A549 (cell line): ENCODE results near the gene BRF1. TPM values are rescaled to one million over a fixed set of nuclear protein-coding genes. Genes with fewer than 3 reads are reported as not detected.

Experiments used
- ATAC-seq, 2 experiments: fragments of 200-7000 bp in 1 of 2; fragments of >200 bp in 1 of 2; cut with Nextera tagmentation in 1 of 2; cut with Tn5 transposase in 1 of 2; 3 replicates each; pipeline versions ENCODE4 v1.8.0 to v1.9.1; 2018 to 2020; ENCODE audit warnings: mild to moderate bottlenecking in 1 of 2, moderate library complexity in 1 of 2
- CTCF ChIA-PET: fragments of 300-600 bp; sonication (Branson Sonifier 250); formaldehyde crosslinking; extraction: SDS; loops from one replicate; lab custom pipeline; 2021; ENCODE audit warnings: antibody characterized with exemption, inconsistent platforms; lab: Yijun Ruan, JAX
- POLR2A ChIA-PET: fragments of 350-600 bp; formaldehyde crosslinking; extraction: SDS; loops from one replicate; lab custom pipeline; 2021; ENCODE audit warnings: antibody characterized with exemption, inconsistent platforms; lab: Yijun Ruan, JAX
- DNase-seq, 2 experiments: peaks; one replicate each; pipeline versions ENCODE4 v3.0.0 to v3.0.0-alpha.2; 2011 to 2016; ENCODE audit warnings: low read depth in 1 of 2, low spot score in 1 of 2
- FAIRE-seq: peaks from 2 replicates; lab custom pipeline; 2011; peaks lifted over from hg19 to GRCh38; lab: Jason Lieb, UNC
- H3K27ac ChIP-seq, 2 experiments: fragments of >200 bp; sonication (Bioruptor Twin); formaldehyde crosslinking; 3 replicates each; pipeline ENCODE4 v1.5.1; 2016 to 2017
- H3K4me1 ChIP-seq: fragments of >200 bp; sonication (Bioruptor Twin); formaldehyde crosslinking; 3 replicates; pipeline ENCODE4 v1.6.1; 2016
- H3K4me2 ChIP-seq: fragments of >200 bp; sonication (Bioruptor Twin); formaldehyde crosslinking; 3 replicates; pipeline ENCODE4 v1.6.1; 2016
- H3K4me3 ChIP-seq: fragments of >200 bp; sonication (Bioruptor Twin); formaldehyde crosslinking; 3 replicates; pipeline ENCODE4 v1.5.1; 2016
- H3K9me3 ChIP-seq: fragments of >200 bp; sonication (Bioruptor Twin); formaldehyde crosslinking; 3 replicates; pipeline ENCODE4 v1.6.1; 2016
- CBX2 ChIP-seq: fragments of 200-600 bp; sonication (generic); IDR thresholded peaks from 2 replicates; pipeline ENCODE4 v1.6.1; 2016; ENCODE audit warnings: low read depth, mild to moderate bottlenecking, borderline replicate concordance
- EP300 ChIP-seq, 2 experiments: fragments of >200 bp; sonication (Bioruptor Twin); formaldehyde crosslinking; IDR thresholded peaks; 2 replicates in 1 of 2; 3 replicates in 1 of 2; pipeline ENCODE4 v1.6.1; 2016 to 2017
- KDM1A ChIP-seq: fragments of 200-600 bp; sonication (generic); IDR thresholded peaks from 2 replicates; pipeline ENCODE4 v1.6.1; 2016; ENCODE audit warnings: low read depth, mild to moderate bottlenecking
- MAZ ChIP-seq: fragments of 150-350 bp; IDR thresholded peaks from 2 replicates; pipeline ENCODE4 v1.6.1; 2014; ENCODE audit warnings: antibody characterized with exemption, low read depth, low read length, borderline replicate concordance
- RAD21 ChIP-seq, 2 experiments: fragments of >200 bp in 1 of 2; sonication (Bioruptor Twin) in 1 of 2; formaldehyde crosslinking in 1 of 2; IDR thresholded peaks in 1 of 2; conservative IDR thresholded peaks in 1 of 2; 2 replicates in 1 of 2; 3 replicates in 1 of 2; pipeline ENCODE4 v1.6.1; 2012 to 2018; ENCODE audit warnings: inconsistent platforms in 1 of 2
- RARB ChIP-seq: fragments of 250-450 bp; sonication (Bioruptor Pico); IDR thresholded peaks from 2 replicates; pipeline ENCODE4 v1.8.0; 2021; ENCODE audit warnings: mild to moderate bottlenecking, moderate library complexity
- SMC3 ChIP-seq: fragments of >200 bp; sonication (Bioruptor Twin); formaldehyde crosslinking; IDR thresholded peaks from 3 replicates; pipeline ENCODE4 v1.6.1; 2018; ENCODE audit warnings: inconsistent platforms
- ZFP36 ChIP-seq: fragments of 450-650 bp; IDR thresholded peaks from 2 replicates; pipeline ENCODE4 v1.6.1; 2014; ENCODE audit warnings: borderline replicate concordance; ENCODE audit not compliant: partially characterized antibody
- ZSCAN20 ChIP-seq: fragments of 250-450 bp; sonication (Bioruptor Pico); IDR thresholded peaks from 2 replicates; pipeline ENCODE4 v1.8.0; 2022; ENCODE audit warnings: mild to moderate bottlenecking, moderate library complexity
- WGBS: methylation state at CpG from one replicate; pipeline ENCODE4 v1.1.6; 2017; ENCODE audit errors: missing lambda C conversion rate; 5-methylcytosine and 5-hydroxymethylcytosine counted together
- polyA plus RNA-seq, 4 experiments: library from polyadenylated mRNA; depleted of rRNA in 3 of 4; stranded (reverse); fragments of >200 nt; fragmentation: RNase III in 1 of 4; extraction: RNeasy Plus Mini Kit Qiagen cat#74134 plus additional on column Dnase treatment in 1 of 4; gene quantifications; 2 replicates in 3 of 4; 3 replicates in 1 of 4; pipeline ENCODE4 v1.2.3, GENCODE V29; 2011 to 2017
- TF ChIP-seq, protein P1 (sequence below): fragments of 450-650 bp; IDR thresholded peaks from 2 replicates; pipeline ENCODE4 v1.6.1; 2014; ENCODE audit warnings: antibody characterized with exemption
- TF ChIP-seq, protein P2 (sequence below): fragments of 250-450 bp; sonication (Bioruptor Pico); IDR thresholded peaks from 2 replicates; pipeline ENCODE4 v1.5.0; 2020; ENCODE audit warnings: low read depth, mild to moderate bottlenecking, moderate library complexity
- TF ChIP-seq, protein P3 (sequence below): fragments of 250-450 bp; sonication (Bioruptor Pico); IDR thresholded peaks from 2 replicates; pipeline ENCODE4 v1.5.0; 2021; ENCODE audit warnings: mild to moderate bottlenecking, moderate library complexity, borderline replicate concordance
- TF ChIP-seq, protein P4 (sequence below): IDR thresholded peaks from 2 replicates; pipeline ENCODE4 v1.6.1; 2012; ENCODE audit warnings: low read depth, borderline replicate concordance
- TF ChIP-seq, protein P5 (sequence below): fragments of >200 bp; sonication (Bioruptor Twin); formaldehyde crosslinking; IDR thresholded peaks from 2 replicates; pipeline ENCODE4 v1.6.1; 2016

BRF1 gene
- polyA plus RNA-seq, 2 of the 4 experiments (the other 2 are of a cell fraction) = 8.5 to 25.7 TPM

DNA sequence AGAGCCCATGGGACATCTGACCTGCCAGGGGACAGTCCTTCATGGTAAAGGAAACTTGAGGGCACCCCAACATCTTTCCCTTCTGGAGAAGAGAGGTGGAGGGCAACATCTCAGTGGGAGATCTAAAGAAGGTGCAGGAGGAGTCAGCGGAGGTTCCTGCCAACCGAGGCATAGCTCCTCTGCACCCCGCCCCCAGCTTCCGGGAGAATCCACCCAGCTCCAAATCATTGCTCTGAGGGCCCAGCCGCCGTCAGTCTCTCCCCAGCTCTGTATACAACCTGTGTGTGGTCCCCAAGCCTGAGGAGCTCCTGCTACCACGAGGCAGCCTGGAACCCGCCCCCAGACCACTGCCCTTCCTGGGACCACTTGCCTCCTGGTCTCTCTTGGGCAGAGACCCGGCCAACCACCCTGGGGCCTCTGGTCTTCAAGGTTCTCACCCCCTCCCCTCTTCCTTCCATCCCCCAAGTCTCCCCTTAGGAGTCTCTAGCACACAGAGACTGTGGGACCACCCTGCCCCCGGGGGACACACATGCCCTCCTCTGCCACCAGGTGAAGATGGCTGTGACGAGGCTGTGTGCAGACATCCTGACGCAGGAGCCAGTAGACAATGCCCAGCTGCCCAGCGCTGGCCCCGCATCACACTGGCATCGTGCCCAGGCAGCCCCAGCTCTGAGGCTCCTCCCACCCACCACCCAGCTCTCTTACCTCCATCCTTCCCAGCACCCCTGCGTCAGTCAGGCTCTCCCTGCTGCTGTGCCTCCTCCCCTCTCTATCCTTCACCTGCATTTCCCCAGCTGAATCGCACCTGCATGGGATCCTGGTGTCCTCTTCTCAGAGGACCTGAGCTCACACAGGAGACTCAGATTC lies 106.7 kb downstream of the BRF1 start:
- no peak for TF ChIP-seq MAZ
- TF ChIP-seq ZSCAN20 = no peak
- TF ChIP-seq, protein P1, sequence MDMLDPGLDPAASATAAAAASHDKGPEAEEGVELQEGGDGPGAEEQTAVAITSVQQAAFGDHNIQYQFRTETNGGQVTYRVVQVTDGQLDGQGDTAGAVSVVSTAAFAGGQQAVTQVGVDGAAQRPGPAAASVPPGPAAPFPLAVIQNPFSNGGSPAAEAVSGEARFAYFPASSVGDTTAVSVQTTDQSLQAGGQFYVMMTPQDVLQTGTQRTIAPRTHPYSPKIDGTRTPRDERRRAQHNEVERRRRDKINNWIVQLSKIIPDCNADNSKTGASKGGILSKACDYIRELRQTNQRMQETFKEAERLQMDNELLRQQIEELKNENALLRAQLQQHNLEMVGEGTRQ = no peak
- TF ChIP-seq, protein P2, sequence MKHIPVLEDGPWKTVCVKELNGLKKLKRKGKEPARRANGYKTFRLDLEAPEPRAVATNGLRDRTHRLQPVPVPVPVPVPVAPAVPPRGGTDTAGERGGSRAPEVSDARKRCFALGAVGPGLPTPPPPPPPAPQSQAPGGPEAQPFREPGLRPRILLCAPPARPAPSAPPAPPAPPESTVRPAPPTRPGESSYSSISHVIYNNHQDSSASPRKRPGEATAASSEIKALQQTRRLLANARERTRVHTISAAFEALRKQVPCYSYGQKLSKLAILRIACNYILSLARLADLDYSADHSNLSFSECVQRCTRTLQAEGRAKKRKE (CRISPR knock-in tag) = no peak
- no peak for TF ChIP-seq EP300 (IDR thresholded peaks at IDR 0.05)
- POLR2A ChIA-PET = interaction anchor here (1.1 kb wide), 1 partner anchor 107 kb away, joined by 4 read pairs; no protein-coding TSS in a partner anchor
- CTCF ChIA-PET = interaction anchor here (1.2 to 4.5 kb wide), 5 partner anchors 10 to 88 kb away, joined by 3 to 26 read pairs (median 4); no protein-coding TSS in a partner anchor
- peaks cover 32% of the 10 kb centered on the region for H3K4me1 ChIP-seq
- peak overlapping the region in 1 of 2 experiments; percentile 71; a peak in 2 of 6 replicates for H3K27ac ChIP-seq
- ATAC-seq (peak; percentile 8; a peak in 3 of 6 replicates), DNase-seq (no peak), FAIRE-seq (no peak)
- WGBS = 47% methylated on average over 17 of the region's 17 CpGs
- H3K4me2 ChIP-seq = peak overlapping the region; percentile 39
- no peaks in the 10 kb centered on the region for H3K9me3 ChIP-seq
- no peak overlapping the region for H3K4me3 ChIP-seq

- FAIRE-seq (no peak), DNase-seq (no peak), ATAC-seq (peak in 1 of 2 experiments; percentile 8; a peak in 3 of 6 replicates)
- peak overlapping the region in 1 of 2 experiments; percentile 71; a peak in 3 of 6 replicates for H3K27ac ChIP-seq
- CTCF ChIA-PET = interaction anchor here (2.9 to 4.5 kb wide), 2 partner anchors 11 to 89 kb away, joined by 15 to 26 read pairs; no protein-coding TSS in a partner anchor
- H3K4me2 ChIP-seq = no peak overlapping the region; the same call in 2 of the 3 replicates
- 46% methylated on average over 16 of the region's 29 CpGs for WGBS
- peaks cover 28% of the 10 kb centered on the region for H3K4me1 ChIP-seq
- POLR2A ChIA-PET = no interaction called here
- peaks cover 7% of the 10 kb centered on the region for H3K9me3 ChIP-seq
- no peak for TF ChIP-seq ZSCAN20
- TF ChIP-seq ZFP36 = peak; percentile 66
- TF ChIP-seq, protein P1 = no peak
- TF ChIP-seq, protein P3, sequence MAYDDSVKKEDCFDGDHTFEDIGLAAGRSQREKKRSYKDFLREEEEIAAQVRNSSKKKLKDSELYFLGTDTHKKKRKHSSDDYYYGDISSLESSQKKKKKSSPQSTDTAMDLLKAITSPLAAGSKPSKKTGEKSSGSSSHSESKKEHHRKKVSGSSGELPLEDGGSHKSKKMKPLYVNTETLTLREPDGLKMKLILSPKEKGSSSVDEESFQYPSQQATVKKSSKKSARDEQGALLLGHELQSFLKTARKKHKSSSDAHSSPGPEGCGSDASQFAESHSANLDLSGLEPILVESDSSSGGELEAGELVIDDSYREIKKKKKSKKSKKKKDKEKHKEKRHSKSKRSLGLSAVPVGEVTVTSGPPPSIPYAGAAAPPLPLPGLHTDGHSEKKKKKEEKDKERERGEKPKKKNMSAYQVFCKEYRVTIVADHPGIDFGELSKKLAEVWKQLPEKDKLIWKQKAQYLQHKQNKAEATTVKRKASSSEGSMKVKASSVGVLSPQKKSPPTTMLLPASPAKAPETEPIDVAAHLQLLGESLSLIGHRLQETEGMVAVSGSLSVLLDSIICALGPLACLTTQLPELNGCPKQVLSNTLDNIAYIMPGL (CRISPR knock-in tag) = no peak
- TF ChIP-seq, protein P4, sequence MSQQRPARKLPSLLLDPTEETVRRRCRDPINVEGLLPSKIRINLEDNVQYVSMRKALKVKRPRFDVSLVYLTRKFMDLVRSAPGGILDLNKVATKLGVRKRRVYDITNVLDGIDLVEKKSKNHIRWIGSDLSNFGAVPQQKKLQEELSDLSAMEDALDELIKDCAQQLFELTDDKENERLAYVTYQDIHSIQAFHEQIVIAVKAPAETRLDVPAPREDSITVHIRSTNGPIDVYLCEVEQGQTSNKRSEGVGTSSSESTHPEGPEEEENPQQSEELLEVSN = no peak
- TF ChIP-seq RARB (CRISPR knock-in tag) = no peak
- TF ChIP-seq, all 56 proteins: peak for 1
- H3K4me3 ChIP-seq = no peak overlapping the region
Measured at GRCh38 chr14:105192866-105193731, 107.7 kb downstream of the BRF1 start.

GRCh38 chr14:105187935-105188524 lies 112.8 kb downstream of the BRF1 start:
- Histone ChIP-seq H3K4me2 (no peak overlapping the region), H3K4me1 (peaks cover 4% of the 10 kb centered on the region), H3K27ac (no peak overlapping the region), H3K4me3 (no peak overlapping the region), H3K9me3 (peaks cover 14% of the 10 kb centered on the region)
- DNase-seq (peak in 1 of 2 experiments; percentile 53), ATAC-seq (peak in 1 of 2 experiments; percentile 39; a peak in 3 of 6 replicates), FAIRE-seq (no peak)
- 32% methylated on average over 14 of the region's 14 CpGs for WGBS
- ChIA-PET POLR2A (no interaction called here), CTCF (interaction anchor here (1.7 to 3.0 kb wide), 2 partner anchors 11 to 17 kb away, joined by 5 to 12 read pairs; no protein-coding TSS in a partner anchor)
- TF ChIP-seq, protein P5, sequence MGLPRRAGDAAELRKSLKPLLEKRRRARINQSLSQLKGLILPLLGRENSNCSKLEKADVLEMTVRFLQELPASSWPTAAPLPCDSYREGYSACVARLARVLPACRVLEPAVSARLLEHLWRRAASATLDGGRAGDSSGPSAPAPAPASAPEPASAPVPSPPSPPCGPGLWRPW = no peak
- no peak for TF ChIP-seq KDM1A
- peak in 1 of 2 experiments; percentile 37; a peak in 2 of 5 replicates for TF ChIP-seq RAD21 (conservative IDR thresholded peaks at IDR 0.05 in 1 of 2, IDR thresholded peaks at IDR 0.05 in 1 of 2)
- no peak for TF ChIP-seq CBX2
- 0 out of 3 replicates have a peak, but pooled peaks have one; percentile 13 for TF ChIP-seq SMC3
- no peak for TF ChIP-seq RARB (CRISPR knock-in tag)
